Measurements from ENCODE around the gene CLCN4.

DNA sequence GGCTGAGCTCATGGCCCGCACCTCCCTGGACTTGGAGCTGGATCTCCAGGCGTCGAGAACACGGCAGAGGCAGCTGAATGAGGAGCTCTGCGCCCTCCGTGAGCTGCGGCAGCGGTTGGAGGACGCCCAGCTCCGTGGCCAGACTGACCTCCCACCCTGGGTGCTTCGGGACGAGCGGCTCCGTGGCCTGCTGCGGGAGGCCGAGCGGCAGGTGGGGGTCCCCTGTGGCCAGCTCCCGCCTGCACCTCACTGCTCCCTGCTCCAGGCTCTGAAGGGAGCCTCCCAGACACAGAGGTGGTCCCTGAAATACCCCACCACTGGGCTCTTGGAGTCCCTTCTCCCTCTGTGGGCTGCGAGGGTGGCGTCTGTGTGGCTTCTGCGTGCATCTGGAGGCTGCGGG lies 18.0 kb upstream of the CLCN4 start:
- no peak for TF ChIP-seq GATA2 (IDR thresholded peaks at IDR 0.05; ENCODE audit: low read depth, low read length)
- no peak for TF ChIP-seq GATA3 (IDR thresholded peaks at IDR 0.05; ENCODE audit: low read depth, low read length)
